HEK293 (cell line): ENCODE data around the gene MSL2.
A peak's percentile ranks its signal among the peaks of the same experiment; 100 is the strongest.

Experiments used
- CTCF ChIP-seq: fragments of 450-650 bp; formaldehyde crosslinking; IDR thresholded peaks from 2 replicates; pipeline ENCODE4 v1.5.1; 2016; ENCODE audit warnings: missing biosample characterization, missing genetic modification characterization
- GLI2 ChIP-seq: fragments of 450-650 bp; formaldehyde crosslinking; IDR thresholded peaks from 2 replicates; pipeline ENCODE4; 2017; ENCODE audit warnings: missing biosample characterization, missing genetic modification characterization, low read depth, borderline replicate concordance
- KLF7 ChIP-seq: fragments of 450-650 bp; formaldehyde crosslinking; IDR thresholded peaks from 2 replicates; pipeline ENCODE4 v1.5.1; 2016; ENCODE audit warnings: missing biosample characterization, missing genetic modification characterization, borderline replicate concordance
- OSR2 ChIP-seq: fragments of 450-650 bp; formaldehyde crosslinking; IDR thresholded peaks from 2 replicates; pipeline ENCODE4 v1.5.1; 2016; ENCODE audit warnings: missing biosample characterization, missing genetic modification characterization
- OVOL3 ChIP-seq: fragments of 450-650 bp; formaldehyde crosslinking; IDR thresholded peaks from 2 replicates; pipeline ENCODE4 v1.5.1; 2016; ENCODE audit warnings: missing biosample characterization, missing genetic modification characterization
- YY2 ChIP-seq: fragments of 450-650 bp; formaldehyde crosslinking; IDR thresholded peaks from 2 replicates; pipeline ENCODE4 v1.5.1; 2016; ENCODE audit warnings: missing biosample characterization, missing genetic modification characterization
- ZBTB21 ChIP-seq: fragments of 450-650 bp; formaldehyde crosslinking; IDR thresholded peaks from 2 replicates; pipeline ENCODE4 v1.5.1; 2017; ENCODE audit warnings: missing biosample characterization, missing genetic modification characterization
- ZNF133 ChIP-seq: fragments of 450-650 bp; formaldehyde crosslinking; IDR thresholded peaks from 2 replicates; pipeline ENCODE4 v1.5.1; 2016; ENCODE audit warnings: missing biosample characterization, missing genetic modification characterization
- ZNF184 ChIP-seq: fragments of 450-650 bp; IDR thresholded peaks from 2 replicates; pipeline ENCODE4 v1.5.1; 2018; ENCODE audit warnings: missing biosample characterization, mild to moderate bottlenecking, missing genetic modification characterization
- ZNF274 ChIP-seq, 2 experiments: fragments of 200-500 bp in 1 of 2; fragments of 450-650 bp in 1 of 2; sonication (Bioruptor generic) in 1 of 2; formaldehyde crosslinking in 1 of 2; IDR thresholded peaks; 2 replicates each; pipeline versions ENCODE4 v1.5.1 to v1.6.1; 2014 to 2016; ENCODE audit warnings: borderline replicate concordance in 1 of 2, inconsistent platforms in 1 of 2, low read length in 1 of 2, missing biosample characterization in 1 of 2, missing genetic modification characterization in 1 of 2
- ZNF335 ChIP-seq: fragments of 450-650 bp; formaldehyde crosslinking; conservative IDR thresholded peaks from 2 replicates; pipeline ENCODE4 v1.5.1; 2016; ENCODE audit warnings: missing biosample characterization, missing genetic modification characterization
- ZNF341 ChIP-seq: fragments of 450-650 bp; formaldehyde crosslinking; IDR thresholded peaks from 2 replicates; pipeline ENCODE4; 2016; ENCODE audit warnings: low read depth, missing biosample characterization, missing genetic modification characterization
- ZNF394 ChIP-seq: fragments of 450-650 bp; formaldehyde crosslinking; IDR thresholded peaks from 2 replicates; pipeline ENCODE4 v1.5.1; 2016; ENCODE audit warnings: missing biosample characterization, missing genetic modification characterization, mild to moderate bottlenecking, moderate library complexity, borderline replicate concordance
- ZNF521 ChIP-seq: fragments of 450-650 bp; formaldehyde crosslinking; IDR thresholded peaks from 2 replicates; pipeline ENCODE4 v1.5.1; 2017; ENCODE audit warnings: missing biosample characterization, mild to moderate bottlenecking, missing genetic modification characterization
- ZNF530 ChIP-seq: fragments of 450-650 bp; formaldehyde crosslinking; IDR thresholded peaks from 2 replicates; pipeline ENCODE4 v1.5.1; 2016; ENCODE audit warnings: low read depth, missing biosample characterization, missing genetic modification characterization
- ZNF558 ChIP-seq: fragments of 450-650 bp; formaldehyde crosslinking; IDR thresholded peaks from 2 replicates; pipeline ENCODE4 v1.5.1; 2016; ENCODE audit warnings: missing biosample characterization, missing genetic modification characterization
- ZNF561 ChIP-seq: fragments of 450-650 bp; IDR thresholded peaks from 2 replicates; pipeline ENCODE4 v1.5.1; 2018; ENCODE audit warnings: missing biosample characterization, missing genetic modification characterization, borderline replicate concordance
- ZNF610 ChIP-seq: fragments of 450-650 bp; formaldehyde crosslinking; IDR thresholded peaks from 2 replicates; pipeline ENCODE4 v1.5.1; 2016; ENCODE audit warnings: missing biosample characterization, missing genetic modification characterization, borderline replicate concordance
- ZNF664 ChIP-seq: fragments of 450-650 bp; formaldehyde crosslinking; IDR thresholded peaks from 2 replicates; pipeline ENCODE4 v1.5.1; 2016; ENCODE audit warnings: missing biosample characterization, missing genetic modification characterization
- ZNF776 ChIP-seq: fragments of 450-650 bp; formaldehyde crosslinking; IDR thresholded peaks from 2 replicates; pipeline ENCODE4 v1.5.0; 2017; ENCODE audit warnings: missing biosample characterization, missing genetic modification characterization, borderline replicate concordance
- ZNF843 ChIP-seq: fragments of 450-650 bp; formaldehyde crosslinking; IDR thresholded peaks from 2 replicates; pipeline ENCODE4 v1.5.1; 2016; ENCODE audit warnings: missing biosample characterization, missing genetic modification characterization
- TF ChIP-seq, protein P1 (sequence below): fragments of 450-650 bp; formaldehyde crosslinking; IDR thresholded peaks from 2 replicates; pipeline ENCODE4 v1.5.1; 2016; ENCODE audit warnings: missing biosample characterization, missing genetic modification characterization
- TF ChIP-seq, protein P2 (sequence below): fragments of 450-650 bp; formaldehyde crosslinking; conservative IDR thresholded peaks from 2 replicates; pipeline ENCODE4 v1.5.1; 2016; ENCODE audit warnings: low read depth, missing biosample characterization, missing genetic modification characterization
- TF ChIP-seq, protein P3 (sequence below): fragments of 450-650 bp; formaldehyde crosslinking; IDR thresholded peaks from 2 replicates; pipeline ENCODE4 v1.5.1; 2016; ENCODE audit warnings: missing biosample characterization, missing genetic modification characterization
- TF ChIP-seq, protein P4 (sequence below): fragments of 450-650 bp; IDR thresholded peaks from 2 replicates; pipeline ENCODE4 v1.5.1; 2018; ENCODE audit warnings: missing biosample characterization, mild to moderate bottlenecking, missing genetic modification characterization

Gene MSL2

GRCh38 chr3:136196401-136197158 is 445 bp upstream of the MSL2 start (continued):
- TF ChIP-seq, protein P1, sequence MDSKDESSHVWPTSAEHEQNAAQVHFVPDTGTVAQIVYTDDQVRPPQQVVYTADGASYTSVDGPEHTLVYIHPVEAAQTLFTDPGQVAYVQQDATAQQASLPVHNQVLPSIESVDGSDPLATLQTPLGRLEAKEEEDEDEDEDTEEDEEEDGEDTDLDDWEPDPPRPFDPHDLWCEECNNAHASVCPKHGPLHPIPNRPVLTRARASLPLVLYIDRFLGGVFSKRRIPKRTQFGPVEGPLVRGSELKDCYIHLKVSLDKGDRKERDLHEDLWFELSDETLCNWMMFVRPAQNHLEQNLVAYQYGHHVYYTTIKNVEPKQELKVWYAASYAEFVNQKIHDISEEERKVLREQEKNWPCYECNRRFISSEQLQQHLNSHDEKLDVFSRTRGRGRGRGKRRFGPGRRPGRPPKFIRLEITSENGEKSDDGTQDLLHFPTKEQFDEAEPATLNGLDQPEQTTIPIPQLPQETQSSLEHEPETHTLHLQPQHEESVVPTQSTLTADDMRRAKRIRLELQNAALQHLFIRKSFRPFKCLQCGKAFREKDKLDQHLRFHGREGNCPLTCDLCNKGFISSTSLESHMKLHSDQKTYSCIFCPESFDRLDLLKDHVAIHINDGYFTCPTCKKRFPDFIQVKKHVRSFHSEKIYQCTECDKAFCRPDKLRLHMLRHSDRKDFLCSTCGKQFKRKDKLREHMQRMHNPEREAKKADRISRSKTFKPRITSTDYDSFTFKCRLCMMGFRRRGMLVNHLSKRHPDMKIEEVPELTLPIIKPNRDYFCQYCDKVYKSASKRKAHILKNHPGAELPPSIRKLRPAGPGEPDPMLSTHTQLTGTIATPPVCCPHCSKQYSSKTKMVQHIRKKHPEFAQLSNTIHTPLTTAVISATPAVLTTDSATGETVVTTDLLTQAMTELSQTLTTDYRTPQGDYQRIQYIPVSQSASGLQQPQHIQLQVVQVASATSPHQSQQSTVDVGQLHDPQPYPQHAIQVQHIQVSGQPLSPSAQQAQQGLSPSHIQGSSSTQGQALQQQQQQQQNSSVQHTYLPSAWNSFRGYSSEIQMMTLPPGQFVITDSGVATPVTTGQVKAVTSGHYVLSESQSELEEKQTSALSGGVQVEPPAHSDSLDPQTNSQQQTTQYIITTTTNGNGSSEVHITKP, result peak; percentile 86
- TF ChIP-seq ZBTB21, result no peak
- peak; percentile 63; the same call in 1 of the 2 replicates for TF ChIP-seq OSR2 (tag by site-specific recombination)
- TF ChIP-seq, protein P2, sequence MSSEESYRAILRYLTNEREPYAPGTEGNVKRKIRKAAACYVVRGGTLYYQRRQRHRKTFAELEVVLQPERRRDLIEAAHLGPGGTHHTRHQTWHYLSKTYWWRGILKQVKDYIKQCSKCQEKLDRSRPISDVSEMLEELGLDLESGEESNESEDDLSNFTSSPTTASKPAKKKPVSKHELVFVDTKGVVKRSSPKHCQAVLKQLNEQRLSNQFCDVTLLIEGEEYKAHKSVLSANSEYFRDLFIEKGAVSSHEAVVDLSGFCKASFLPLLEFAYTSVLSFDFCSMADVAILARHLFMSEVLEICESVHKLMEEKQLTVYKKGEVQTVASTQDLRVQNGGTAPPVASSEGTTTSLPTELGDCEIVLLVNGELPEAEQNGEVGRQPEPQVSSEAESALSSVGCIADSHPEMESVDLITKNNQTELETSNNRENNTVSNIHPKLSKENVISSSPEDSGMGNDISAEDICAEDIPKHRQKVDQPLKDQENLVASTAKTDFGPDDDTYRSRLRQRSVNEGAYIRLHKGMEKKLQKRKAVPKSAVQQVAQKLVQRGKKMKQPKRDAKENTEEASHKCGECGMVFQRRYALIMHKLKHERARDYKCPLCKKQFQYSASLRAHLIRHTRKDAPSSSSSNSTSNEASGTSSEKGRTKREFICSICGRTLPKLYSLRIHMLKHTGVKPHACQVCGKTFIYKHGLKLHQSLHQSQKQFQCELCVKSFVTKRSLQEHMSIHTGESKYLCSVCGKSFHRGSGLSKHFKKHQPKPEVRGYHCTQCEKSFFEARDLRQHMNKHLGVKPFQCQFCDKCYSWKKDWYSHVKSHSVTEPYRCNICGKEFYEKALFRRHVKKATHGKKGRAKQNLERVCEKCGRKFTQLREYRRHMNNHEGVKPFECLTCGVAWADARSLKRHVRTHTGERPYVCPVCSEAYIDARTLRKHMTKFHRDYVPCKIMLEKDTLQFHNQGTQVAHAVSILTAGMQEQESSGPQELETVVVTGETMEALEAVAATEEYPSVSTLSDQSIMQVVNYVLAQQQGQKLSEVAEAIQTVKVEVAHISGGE (tag by site-specific recombination), result peak; percentile 31
- TF ChIP-seq ZNF558 (tag by site-specific recombination), result no peak; the same call in 1 of the 2 replicates
- no peak for TF ChIP-seq ZNF133 (tag by site-specific recombination)
- TF ChIP-seq, protein P3, sequence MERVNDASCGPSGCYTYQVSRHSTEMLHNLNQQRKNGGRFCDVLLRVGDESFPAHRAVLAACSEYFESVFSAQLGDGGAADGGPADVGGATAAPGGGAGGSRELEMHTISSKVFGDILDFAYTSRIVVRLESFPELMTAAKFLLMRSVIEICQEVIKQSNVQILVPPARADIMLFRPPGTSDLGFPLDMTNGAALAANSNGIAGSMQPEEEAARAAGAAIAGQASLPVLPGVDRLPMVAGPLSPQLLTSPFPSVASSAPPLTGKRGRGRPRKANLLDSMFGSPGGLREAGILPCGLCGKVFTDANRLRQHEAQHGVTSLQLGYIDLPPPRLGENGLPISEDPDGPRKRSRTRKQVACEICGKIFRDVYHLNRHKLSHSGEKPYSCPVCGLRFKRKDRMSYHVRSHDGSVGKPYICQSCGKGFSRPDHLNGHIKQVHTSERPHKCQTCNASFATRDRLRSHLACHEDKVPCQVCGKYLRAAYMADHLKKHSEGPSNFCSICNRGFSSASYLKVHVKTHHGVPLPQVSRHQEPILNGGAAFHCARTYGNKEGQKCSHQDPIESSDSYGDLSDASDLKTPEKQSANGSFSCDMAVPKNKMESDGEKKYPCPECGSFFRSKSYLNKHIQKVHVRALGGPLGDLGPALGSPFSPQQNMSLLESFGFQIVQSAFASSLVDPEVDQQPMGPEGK (tag by site-specific recombination), result peak; percentile 78; the same call in 1 of the 2 replicates
- TF ChIP-seq ZNF843, result peak; percentile 59; the same call in 1 of the 2 replicates
- no peak for TF ChIP-seq ZNF274 (IDR thresholded peaks at IDR 0.05; ENCODE audit: low read length)
- TF ChIP-seq ZNF274 (tag by site-specific recombination; IDR thresholded peaks at IDR 0.05; ENCODE audit: borderline replicate concordance), result no peak
- TF ChIP-seq, protein P4, sequence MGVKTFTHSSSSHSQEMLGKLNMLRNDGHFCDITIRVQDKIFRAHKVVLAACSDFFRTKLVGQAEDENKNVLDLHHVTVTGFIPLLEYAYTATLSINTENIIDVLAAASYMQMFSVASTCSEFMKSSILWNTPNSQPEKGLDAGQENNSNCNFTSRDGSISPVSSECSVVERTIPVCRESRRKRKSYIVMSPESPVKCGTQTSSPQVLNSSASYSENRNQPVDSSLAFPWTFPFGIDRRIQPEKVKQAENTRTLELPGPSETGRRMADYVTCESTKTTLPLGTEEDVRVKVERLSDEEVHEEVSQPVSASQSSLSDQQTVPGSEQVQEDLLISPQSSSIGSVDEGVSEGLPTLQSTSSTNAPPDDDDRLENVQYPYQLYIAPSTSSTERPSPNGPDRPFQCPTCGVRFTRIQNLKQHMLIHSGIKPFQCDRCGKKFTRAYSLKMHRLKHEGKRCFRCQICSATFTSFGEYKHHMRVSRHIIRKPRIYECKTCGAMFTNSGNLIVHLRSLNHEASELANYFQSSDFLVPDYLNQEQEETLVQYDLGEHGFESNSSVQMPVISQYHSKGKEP (tag by site-specific recombination), result no peak
- peak; percentile 74 for TF ChIP-seq ZNF341 (tag by site-specific recombination)
- TF ChIP-seq CTCF (tag by site-specific recombination), result peak; percentile 60
- peak; percentile 81; the same call in 1 of the 2 replicates for TF ChIP-seq ZNF561 (tag by site-specific recombination)
- TF ChIP-seq ZNF530 (tag by site-specific recombination), result no peak
- TF ChIP-seq KLF7 (tag by site-specific recombination), result peak; percentile 74; the same call in 1 of the 2 replicates
- TF ChIP-seq YY2 (tag by site-specific recombination), result no peak
- TF ChIP-seq ZNF521 (tag by site-specific recombination), result no peak
- TF ChIP-seq ZNF184 (tag by site-specific recombination), result no peak
- no peak for TF ChIP-seq ZNF776
- TF ChIP-seq GLI2, result no peak
- peak; percentile 89 for TF ChIP-seq ZNF610
- TF ChIP-seq ZNF394 (tag by site-specific recombination), result peak; percentile 65; the same call in 1 of the 2 replicates
- TF ChIP-seq ZNF664, result no peak
- TF ChIP-seq ZNF335 (tag by site-specific recombination), result peak; percentile 97
- TF ChIP-seq OVOL3 (tag by site-specific recombination), result 0 out of 2 replicates have a peak, but pooled peaks have one; percentile 36
